Lung (tissue), 12 donors: ENCODE measurements around the gene JADE1. TPM values are rescaled to one million over a fixed set of nuclear protein-coding genes. Genes with fewer than 3 reads are reported as not detected.

Experiments used
- ATAC-seq: fragments of 200-7000 bp; cut with Tn5 transposase; one replicate; pipeline ENCODE4 v1.9.1; 2020; ENCODE audit warnings: moderate number of reproducible peaks; ENCODE audit not compliant: insufficient read depth, low FRiP score
- DNase-seq, 3 donors: peaks; one replicate each; pipeline ENCODE4 v3.0.0-alpha.2; 2013 to 2017
- H3K27ac ChIP-seq, 2 donors: one replicate each; pipeline ENCODE4 v1.5.1; 2013; ENCODE audit warnings: mild to moderate bottlenecking in 2 of 2, moderate library complexity in 2 of 2, control low read depth in 1 of 2, inconsistent platforms in 1 of 2, low read depth in 1 of 2, low read length in 1 of 2
- H3K27me3 ChIP-seq, 3 donors: one replicate each; pipeline ENCODE4 v1.5.1; 2013; ENCODE audit warnings: low read length in 2 of 3; ENCODE audit not compliant: control insufficient read depth in 3 of 3, insufficient read depth in 3 of 3
- H3K36me3 ChIP-seq, 4 donors: one replicate each; pipeline ENCODE4 v1.5.1; 2013; ENCODE audit warnings: low read length in 4 of 4, mild to moderate bottlenecking in 1 of 4, moderate library complexity in 1 of 4; ENCODE audit not compliant: control insufficient read depth in 4 of 4, insufficient read depth in 4 of 4
- H3K4me1 ChIP-seq, 5 donors: one replicate each; pipeline ENCODE4 v1.5.1; 2013; ENCODE audit warnings: low read length in 5 of 5, mild to moderate bottlenecking in 2 of 5, moderate library complexity in 1 of 5; ENCODE audit not compliant: control insufficient read depth in 5 of 5, insufficient read depth in 5 of 5
- H3K4me3 ChIP-seq: one replicate; pipeline ENCODE4 v1.5.1; 2013; ENCODE audit warnings: mild to moderate bottlenecking, control low read depth, moderate library complexity
- H3K9ac ChIP-seq, 2 donors: one replicate each; pipeline ENCODE4 v1.5.1; 2013; ENCODE audit warnings: low read length in 2 of 2, control low read depth in 1 of 2; ENCODE audit not compliant: insufficient read depth in 1 of 2
- H3K9me3 ChIP-seq, 4 donors: one replicate each; pipeline ENCODE4 v1.5.1; 2013; ENCODE audit warnings: low read length in 3 of 4, mild to moderate bottlenecking in 1 of 4, moderate library complexity in 1 of 4; ENCODE audit not compliant: control insufficient read depth in 4 of 4, insufficient read depth in 3 of 4
- CTCF ChIP-seq: IDR thresholded peaks from 2 replicates; pipeline ENCODE4 v1.5.1; 2012; ENCODE audit warnings: mild to moderate bottlenecking; ENCODE audit errors: control extremely low read depth, extremely low read depth
- WGBS, 2 donors: extraction: QIAGEN DNeasy Blood & Tissue Kit; methylation state at CpG; one replicate each; pipeline ENCODE4 v1.1.7; 2013; 5-methylcytosine and 5-hydroxymethylcytosine counted together
- polyA plus RNA-seq, 2 donors: library from polyadenylated mRNA; stranded (reverse); fragments of 200-250 nt; gene quantifications; one replicate each; pipeline ENCODE4 v1.2.1, GENCODE V29; 2013
- total RNA-seq, 2 donors: library from RNA; depleted of rRNA in 1 of 2; stranded (reverse); fragments of >200 nt in 1 of 2; gene quantifications; one replicate each; pipeline ENCODE4 v1.2.1, GENCODE V29; 2014 to 2021
- donor health status: control.
- donor health status: control.
- donor health status: Bipolar disorder and iron deficiency.
- donor health status: healthy.
- donor health status: DM: yes; HTN: yes; CAD: no.

JADE1 gene
- total and polyA plus RNA-seq, 4 donors = 8.9 to 46.1 (median 17.5) TPM

DNA sequence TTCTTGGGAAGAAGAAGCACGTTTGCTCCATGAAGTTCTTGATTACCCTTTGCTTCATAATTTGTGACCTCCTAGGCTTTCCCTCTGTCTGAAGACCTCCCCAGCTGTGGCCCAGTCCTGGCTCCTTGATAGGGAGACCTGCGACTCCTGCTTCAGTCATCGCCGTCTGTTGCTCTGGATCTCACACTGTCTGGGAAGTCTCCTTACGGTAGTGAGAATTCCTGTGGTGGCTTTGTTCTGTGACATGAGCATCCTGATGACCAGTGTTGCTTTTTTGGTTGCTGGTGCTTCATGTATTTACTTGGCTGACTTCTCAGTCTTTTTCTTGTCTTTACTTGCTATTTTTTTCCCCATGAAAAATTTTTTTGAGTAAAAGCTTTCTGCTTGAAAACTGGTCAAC, 44.2 kb downstream of the JADE1 start:
- Histone ChIP-seq H3K27me3 (no peaks in the 10 kb centered on the region), H3K36me3 (peaks cover 24 to 57% (median 34%) of the 10 kb centered on the region in 4 donors), H3K27ac (no peak overlapping the region), H3K4me3 (no peak overlapping the region), H3K4me1 (no peaks in the 10 kb centered on the region), H3K9me3 (peaks cover 0 to 1% (median 0%) of the 10 kb centered on the region in 4 donors), H3K9ac (no peak overlapping the region)
- no peak for DNase-seq
- WGBS, 2 donors = 86 to 90% methylated on average over 5 of the region's 5 CpGs
- no peak for ATAC-seq
- TF ChIP-seq CTCF = no peak

- ATAC-seq (no peak), DNase-seq (no peak)
- H3K27me3 ChIP-seq = no peaks in the 10 kb centered on the region
- TF ChIP-seq CTCF = no peak
- no peak overlapping the region for H3K4me3 ChIP-seq
- H3K36me3 ChIP-seq = peaks cover 24 to 51% (median 33%) of the 10 kb centered on the region in 4 donors
- peaks cover 0 to 6% (median 0%) of the 10 kb centered on the region in 4 donors for H3K9me3 ChIP-seq
- H3K27ac ChIP-seq = no peak overlapping the region
- WGBS, 2 donors = 21 to 43% methylated on average over 6 of the region's 6 CpGs
- peaks cover 0 to 6% (median 6%) of the 10 kb centered on the region in 5 donors for H3K4me1 ChIP-seq
- no peak overlapping the region for H3K9ac ChIP-seq
These were observed 44.9 kb downstream of the JADE1 start for GRCh38 chr4:128854433-128854832.

DNA sequence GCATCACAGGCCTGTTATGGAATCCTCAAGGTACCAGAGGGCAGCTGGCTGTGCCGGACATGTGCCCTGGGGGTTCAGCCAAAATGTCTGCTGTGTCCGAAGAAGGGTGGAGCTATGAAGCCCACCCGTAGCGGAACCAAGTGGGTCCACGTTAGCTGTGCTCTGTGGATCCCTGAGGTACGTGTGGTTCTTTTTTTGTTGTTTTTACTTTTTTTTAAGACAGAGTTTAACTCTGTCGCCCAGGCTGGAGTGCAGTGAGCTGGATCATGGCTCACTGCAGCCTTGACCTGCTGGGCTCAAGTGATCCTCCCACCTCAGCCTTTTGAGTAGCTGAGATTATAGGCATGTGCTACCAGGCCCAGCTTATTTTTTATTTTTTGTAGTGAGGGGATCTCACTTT, 46.1 kb downstream of the JADE1 start:
- ATAC-seq = no peak
- H3K36me3 ChIP-seq = peaks cover 20 to 44% (median 34%) of the 10 kb centered on the region in 4 donors
- H3K27me3 ChIP-seq = no peaks in the 10 kb centered on the region
- H3K9me3 ChIP-seq = peaks cover 0 to 6% (median 0%) of the 10 kb centered on the region in 4 donors
- H3K4me1 ChIP-seq = peaks cover 0 to 15% (median 7%) of the 10 kb centered on the region in 5 donors
- no peak overlapping the region for H3K4me3 ChIP-seq
- no peak for TF ChIP-seq CTCF
- H3K9ac ChIP-seq = no peak overlapping the region
- DNase-seq = no peak
- H3K27ac ChIP-seq = no peak overlapping the region
- WGBS, 2 donors = 95 to 97% methylated on average over 7 of the region's 7 CpGs

DNA sequence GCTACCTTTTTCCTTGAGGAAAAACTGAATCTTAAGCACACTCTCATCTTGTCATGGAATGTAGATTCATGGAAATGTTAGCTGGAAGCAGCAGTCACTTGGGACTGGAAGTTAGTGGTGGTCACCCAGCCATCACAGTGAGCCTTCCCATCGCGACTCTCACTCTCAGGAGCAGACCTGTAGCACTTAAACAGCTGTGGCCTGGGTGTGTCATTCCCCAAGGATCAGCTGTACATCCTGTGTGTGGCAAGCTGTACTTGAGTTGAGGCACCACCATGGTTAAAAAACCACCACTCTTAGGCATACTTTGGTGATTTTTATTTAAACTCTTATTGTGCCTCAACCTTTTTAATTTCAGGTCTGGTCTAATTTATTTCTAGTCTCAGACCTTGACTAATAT, 46.7 kb downstream of the JADE1 start:
- DNase-seq (no peak), ATAC-seq (no peak)
- no peak overlapping the region for H3K27ac ChIP-seq
- H3K9ac ChIP-seq = no peak overlapping the region
- peaks cover 17 to 47% (median 36%) of the 10 kb centered on the region in 4 donors for H3K36me3 ChIP-seq
- WGBS, 2 donors = 94 to 100% methylated on average over 2 of the region's 2 CpGs
- H3K9me3 ChIP-seq = peaks cover 0 to 6% (median 0%) of the 10 kb centered on the region in 4 donors
- H3K4me3 ChIP-seq = no peak overlapping the region
- no peak for TF ChIP-seq CTCF
- H3K27me3 ChIP-seq = no peaks in the 10 kb centered on the region
- peaks cover 0 to 15% (median 7%) of the 10 kb centered on the region in 5 donors for H3K4me1 ChIP-seq
